Peyer's patch (tissue), 4 donors: ENCODE data around the gene AGFG2. TPM values are rescaled to one million over a fixed set of nuclear protein-coding genes. Genes with fewer than 3 reads are reported as not detected.

Experiments used
- DNase-seq, 3 donors: peaks; one replicate each; pipeline ENCODE4 v3.0.0-alpha.2; 2017 to 2019
- H3K27ac ChIP-seq, 4 donors: fragments of 200-600 bp; sonication (generic); one replicate each; pipeline ENCODE4 v1.5.1; 2016 to 2019
- H3K27me3 ChIP-seq, 2 donors: fragments of 200-600 bp; sonication (generic); one replicate each; pipeline ENCODE4 v1.5.1; 2019
- H3K36me3 ChIP-seq, 3 donors: fragments of 200-600 bp; sonication (generic); one replicate each; pipeline ENCODE4 v1.5.1; 2016 to 2019
- H3K4me1 ChIP-seq, 4 donors: fragments of 200-600 bp; sonication (generic); one replicate each; pipeline ENCODE4 v1.5.1; 2016 to 2019
- H3K4me3 ChIP-seq, 4 donors: fragments of 200-600 bp; sonication (generic); 1 replicate in 3 of 4; 2 replicates in 1 of 4; pipeline ENCODE4 v1.5.1; 2016 to 2019; ENCODE audit warnings: mild to moderate bottlenecking in 1 of 4
- H3K9me3 ChIP-seq, 4 donors: fragments of 200-600 bp; sonication (generic); one replicate each; pipeline ENCODE4 v1.5.1; 2016 to 2019; ENCODE audit warnings: mild to moderate bottlenecking in 1 of 4
- POLR2A ChIP-seq, 2 donors: fragments of 450-650 bp; IDR thresholded peaks; one replicate each; pipeline ENCODE4 v1.5.1; 2017; ENCODE audit warnings: antibody characterized with exemption in 2 of 2, mild to moderate bottlenecking in 2 of 2, moderate library complexity in 2 of 2
- total RNA-seq, 4 donors: library from RNA; depleted of rRNA; stranded (reverse); fragments of >200 nt; gene quantifications; one replicate each; pipeline ENCODE4 v1.1.0, GENCODE V29; 2016
- TF ChIP-seq, protein P1 (sequence below), 6 experiments: fragments of 450-650 bp in 4 of 6; fragments of 200-600 bp in 2 of 6; sonication (generic) in 1 of 6; IDR thresholded peaks; one replicate each; pipeline ENCODE4 v1.5.1; 2017 to 2019; ENCODE audit warnings: antibody characterized with exemption in 6 of 6, mild to moderate bottlenecking in 3 of 6, moderate library complexity in 1 of 6

The AGFG2 gene
- total RNA-seq, 4 donors from 2014 or later: 38.4 to 63.6 (median 49.9) TPM

DNA sequence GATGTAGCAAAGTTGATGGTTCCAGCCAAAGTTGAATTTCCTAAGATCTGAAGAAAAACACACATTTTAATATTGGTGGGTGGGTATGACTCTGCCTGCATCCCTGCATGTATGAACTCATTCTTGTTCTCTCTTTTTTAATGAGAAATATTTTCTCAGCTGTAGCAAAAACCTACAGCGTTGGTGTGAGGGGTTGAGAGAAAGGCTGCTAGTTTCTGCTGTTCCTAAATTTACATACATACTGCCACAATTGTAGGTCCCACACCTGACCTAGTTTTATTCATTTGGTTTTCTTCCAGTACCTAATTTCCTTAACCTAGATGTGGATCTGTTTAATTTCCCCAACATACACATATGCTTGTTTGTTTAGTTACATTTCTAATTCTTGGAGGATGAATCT lies 4.6 kb downstream of the AGFG2 start:
- Histone ChIP-seq H3K9me3 (no peaks in the 10 kb centered on the region), H3K4me3 (no peak overlapping the region), H3K27me3 (no peaks in the 10 kb centered on the region), H3K4me1 (peaks cover 5 to 81% (median 26%) of the 10 kb centered on the region in 4 donors), H3K36me3 (peaks cover 0 to 4% (median 0%) of the 10 kb centered on the region in 3 donors), H3K27ac (peak overlapping the region; percentile 75 to 91 (median 81))
- DNase-seq: no peak
- TF ChIP-seq, protein P1, sequence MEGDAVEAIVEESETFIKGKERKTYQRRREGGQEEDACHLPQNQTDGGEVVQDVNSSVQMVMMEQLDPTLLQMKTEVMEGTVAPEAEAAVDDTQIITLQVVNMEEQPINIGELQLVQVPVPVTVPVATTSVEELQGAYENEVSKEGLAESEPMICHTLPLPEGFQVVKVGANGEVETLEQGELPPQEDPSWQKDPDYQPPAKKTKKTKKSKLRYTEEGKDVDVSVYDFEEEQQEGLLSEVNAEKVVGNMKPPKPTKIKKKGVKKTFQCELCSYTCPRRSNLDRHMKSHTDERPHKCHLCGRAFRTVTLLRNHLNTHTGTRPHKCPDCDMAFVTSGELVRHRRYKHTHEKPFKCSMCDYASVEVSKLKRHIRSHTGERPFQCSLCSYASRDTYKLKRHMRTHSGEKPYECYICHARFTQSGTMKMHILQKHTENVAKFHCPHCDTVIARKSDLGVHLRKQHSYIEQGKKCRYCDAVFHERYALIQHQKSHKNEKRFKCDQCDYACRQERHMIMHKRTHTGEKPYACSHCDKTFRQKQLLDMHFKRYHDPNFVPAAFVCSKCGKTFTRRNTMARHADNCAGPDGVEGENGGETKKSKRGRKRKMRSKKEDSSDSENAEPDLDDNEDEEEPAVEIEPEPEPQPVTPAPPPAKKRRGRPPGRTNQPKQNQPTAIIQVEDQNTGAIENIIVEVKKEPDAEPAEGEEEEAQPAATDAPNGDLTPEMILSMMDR (IDR thresholded peaks at IDR 0.05): no peak
- TF ChIP-seq POLR2A (IDR thresholded peaks at IDR 0.05): no peak

DNA sequence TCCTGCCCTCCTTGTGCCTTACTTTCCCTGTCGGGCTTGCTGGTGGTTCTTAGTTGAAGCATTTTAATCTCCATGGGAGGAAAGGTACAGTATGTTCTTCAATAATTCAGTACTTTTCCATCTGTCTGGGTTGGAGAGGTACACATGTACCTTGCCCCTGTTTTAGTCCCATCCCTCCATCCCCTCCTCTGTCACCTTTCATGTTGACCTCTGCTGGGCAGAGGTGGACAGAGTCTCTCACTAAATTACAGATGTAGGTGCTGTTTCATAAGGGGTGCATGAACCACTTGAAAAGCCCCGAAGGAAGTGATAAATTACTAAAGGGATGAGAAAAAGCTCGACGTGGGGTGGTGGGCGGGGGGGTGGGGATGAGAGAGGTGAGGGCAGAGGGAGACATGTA lies 5.4 kb downstream of the AGFG2 start:
- H3K9me3 ChIP-seq: no peaks in the 10 kb centered on the region
- H3K4me3 ChIP-seq: no peak overlapping the region
- peaks cover 5 to 83% (median 28%) of the 10 kb centered on the region in 4 donors for H3K4me1 ChIP-seq
- H3K27me3 ChIP-seq: no peaks in the 10 kb centered on the region
- H3K36me3 ChIP-seq: peaks cover 0 to 12% (median 0%) of the 10 kb centered on the region in 3 donors
- peak overlapping the region; percentile 75 to 91 (median 81) for H3K27ac ChIP-seq
- no peak for TF ChIP-seq POLR2A (IDR thresholded peaks at IDR 0.05)
- TF ChIP-seq, protein P1 (IDR thresholded peaks at IDR 0.05): no peak
- no peak for DNase-seq

DNA sequence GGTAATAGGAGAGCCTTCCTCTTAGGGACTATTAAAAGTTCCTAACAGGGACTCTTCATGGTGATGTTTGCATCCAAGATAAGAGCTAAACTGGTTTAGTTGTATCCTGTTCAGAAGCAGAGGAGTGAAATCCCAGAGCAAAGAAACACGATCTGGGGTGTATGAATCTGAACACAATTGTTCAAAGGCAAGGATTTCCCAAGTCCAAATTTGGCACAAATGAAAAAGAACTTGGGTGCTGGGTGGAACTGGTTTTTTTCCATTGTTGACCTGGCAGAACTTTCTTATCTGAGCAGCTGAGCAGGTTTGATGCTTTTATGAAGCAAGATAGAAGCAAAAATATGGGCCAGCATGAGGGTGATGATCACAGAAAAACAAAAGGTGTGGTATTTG lies 6.0 kb downstream of the AGFG2 start:
- Histone ChIP-seq H3K4me1 (peaks cover 5 to 83% (median 31%) of the 10 kb centered on the region in 4 donors), H3K36me3 (peaks cover 0 to 18% (median 0%) of the 10 kb centered on the region in 3 donors), H3K27me3 (no peaks in the 10 kb centered on the region), H3K9me3 (no peaks in the 10 kb centered on the region), H3K27ac (peak overlapping the region; percentile 75 to 91 (median 81)), H3K4me3 (no peak overlapping the region)
- no peak for DNase-seq
- no peak for TF ChIP-seq POLR2A (IDR thresholded peaks at IDR 0.05)
- TF ChIP-seq, protein P1 (IDR thresholded peaks at IDR 0.05): no peak

DNA sequence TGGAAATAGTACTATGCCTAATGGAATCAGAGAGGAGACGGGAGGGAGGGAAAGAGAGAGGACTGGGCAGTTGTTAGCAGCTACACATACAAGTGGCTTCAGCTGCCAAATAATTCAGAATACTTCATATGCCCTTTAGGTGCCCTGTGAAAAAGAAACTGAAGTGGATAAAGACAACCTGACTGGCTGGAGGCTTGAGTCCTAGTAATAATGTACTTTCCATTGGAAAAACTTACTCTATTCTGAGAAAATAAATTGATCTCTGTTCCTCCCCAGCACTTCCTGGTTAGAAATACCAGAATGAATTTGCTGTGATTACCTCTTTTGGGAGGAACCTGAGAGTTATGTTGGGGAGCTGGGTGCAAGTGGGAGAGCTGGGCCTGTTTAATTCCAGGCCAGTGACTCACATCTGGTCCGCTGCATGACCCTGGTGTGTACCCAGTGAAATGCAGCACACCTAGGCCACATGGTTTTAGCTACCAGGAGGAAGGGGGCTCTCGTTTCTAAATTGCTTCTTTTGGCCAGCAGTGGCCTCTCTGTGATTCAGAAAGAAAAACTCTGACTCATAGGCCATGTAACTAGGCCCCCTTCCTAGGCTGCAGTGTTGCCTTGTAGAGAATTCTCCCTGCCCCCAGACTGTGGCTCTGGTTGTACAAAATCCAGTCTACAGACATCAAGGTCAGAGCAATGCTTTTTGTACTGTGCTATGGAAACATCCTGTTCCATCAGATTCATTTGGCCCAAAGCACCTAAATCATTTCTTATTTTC lies 6.5 kb downstream of the AGFG2 start:
- DNase-seq: peak in 1 of 3 donors; percentile 65
- peaks cover 5 to 79% (median 31%) of the 10 kb centered on the region in 4 donors for H3K4me1 ChIP-seq
- peak overlapping the region; percentile 75 to 91 (median 81) for H3K27ac ChIP-seq
- TF ChIP-seq, protein P1 (IDR thresholded peaks at IDR 0.05): no peak
- TF ChIP-seq POLR2A (IDR thresholded peaks at IDR 0.05): no peak
- H3K27me3 ChIP-seq: no peaks in the 10 kb centered on the region
- H3K36me3 ChIP-seq: peaks cover 0 to 21% (median 0%) of the 10 kb centered on the region in 3 donors
- no peaks in the 10 kb centered on the region for H3K9me3 ChIP-seq
- H3K4me3 ChIP-seq: peak overlapping the region in 1 of 4 donors; percentile 4

DNA sequence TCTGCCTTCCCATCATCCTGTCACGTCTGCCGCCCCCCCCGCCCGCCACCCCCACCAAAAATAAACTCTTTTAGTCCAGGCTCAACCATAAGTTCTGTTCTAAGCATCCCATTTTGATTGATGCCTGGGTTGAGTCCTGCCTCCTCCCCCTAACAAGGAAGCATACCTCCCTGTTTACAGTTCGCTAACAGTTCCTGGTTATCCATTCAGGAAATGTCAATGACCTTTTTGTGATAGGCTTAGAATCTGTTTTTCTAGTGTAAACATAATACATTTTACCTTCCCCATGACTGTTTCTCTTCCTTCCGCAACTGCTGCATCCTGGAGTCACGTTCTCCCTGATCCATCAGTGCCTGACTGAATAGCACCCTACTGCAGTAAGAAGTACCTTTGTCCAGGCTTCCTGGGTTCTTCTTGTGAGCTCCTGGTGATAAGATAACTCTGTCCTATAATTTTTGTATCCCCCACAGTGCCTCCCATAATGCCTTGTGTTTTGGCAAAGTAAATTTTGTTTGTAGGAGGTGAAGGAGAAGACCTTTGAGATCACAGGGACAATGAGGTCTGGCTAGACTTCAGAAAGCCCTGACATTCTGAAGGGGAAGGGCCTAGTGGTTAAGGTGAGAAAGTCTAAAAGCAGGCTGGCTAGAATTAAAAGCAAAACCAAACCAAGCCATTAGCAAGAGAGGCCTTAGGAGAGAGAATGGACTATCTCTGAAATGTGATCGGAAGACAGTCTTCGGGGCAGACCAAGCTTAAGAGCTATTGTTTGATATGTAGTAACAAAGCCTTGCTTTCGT lies 7.3 kb downstream of the AGFG2 start:
- H3K4me3 ChIP-seq: peak overlapping the region in 1 of 4 donors; percentile 4
- H3K4me1 ChIP-seq: peaks cover 5 to 73% (median 31%) of the 10 kb centered on the region in 4 donors
- peak overlapping the region; percentile 75 to 91 (median 81) for H3K27ac ChIP-seq
- H3K9me3 ChIP-seq: no peaks in the 10 kb centered on the region
- H3K27me3 ChIP-seq: no peaks in the 10 kb centered on the region
- no peak for DNase-seq
- H3K36me3 ChIP-seq: peaks cover 0 to 29% (median 0%) of the 10 kb centered on the region in 3 donors
- TF ChIP-seq, protein P1 (IDR thresholded peaks at IDR 0.05): no peak
- peak in 1 of 2 donors; percentile 19 for TF ChIP-seq POLR2A (IDR thresholded peaks at IDR 0.05)
